Measurements from ENCODE around the gene FAM117B.
"Not testable (repeated sequence)": the region's sequence is repeated elsewhere in the genome, so short reads cannot be mapped to it uniquely, and the experiment has no call there.

Gene FAM117B

DNA sequence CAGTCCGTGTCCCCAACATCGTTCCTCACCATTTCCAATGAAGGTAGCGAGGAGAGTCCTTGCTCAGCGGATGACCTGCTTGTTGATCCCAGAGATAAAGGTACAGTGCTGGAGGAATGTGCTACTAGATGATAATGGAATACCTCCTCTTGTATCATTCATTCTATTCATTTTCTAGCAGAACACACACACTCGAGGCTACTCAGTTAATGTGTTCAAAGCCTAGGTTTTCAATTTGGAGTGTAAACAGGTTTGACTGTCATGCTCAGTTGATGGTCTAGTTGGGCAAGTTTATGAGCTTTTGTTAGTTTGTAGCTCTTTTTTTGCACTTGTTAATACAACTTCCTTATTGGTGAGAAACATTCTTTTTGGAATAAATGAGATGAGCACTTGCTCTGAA, 122.6 kb downstream of the FAM117B start:
- no peak for DNase-seq (ENCODE audit: low read depth in 2 of 2, low spot score in 1 of 2)

DNA sequence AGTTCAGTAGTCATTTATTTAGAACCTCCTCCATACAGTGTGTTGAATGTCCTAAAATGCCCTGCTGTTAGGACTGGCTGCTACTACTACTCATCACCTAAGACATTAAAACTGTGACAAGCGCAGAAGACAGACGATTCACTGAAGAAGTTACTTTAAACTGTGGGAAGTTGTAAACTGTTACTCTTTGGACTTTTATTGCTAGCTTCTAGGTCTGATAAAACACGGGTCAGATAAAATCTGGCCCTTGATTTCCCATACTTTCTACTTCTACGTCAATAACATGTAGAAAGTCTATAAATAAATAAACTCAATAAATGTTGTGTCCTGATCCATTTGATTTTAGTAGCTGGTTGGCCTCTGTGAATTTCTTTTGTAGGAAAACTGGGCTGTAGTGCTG, 123.4 kb downstream of the FAM117B start:
- no peak for DNase-seq (ENCODE audit: low read depth in 2 of 2, low spot score in 1 of 2)

DNA sequence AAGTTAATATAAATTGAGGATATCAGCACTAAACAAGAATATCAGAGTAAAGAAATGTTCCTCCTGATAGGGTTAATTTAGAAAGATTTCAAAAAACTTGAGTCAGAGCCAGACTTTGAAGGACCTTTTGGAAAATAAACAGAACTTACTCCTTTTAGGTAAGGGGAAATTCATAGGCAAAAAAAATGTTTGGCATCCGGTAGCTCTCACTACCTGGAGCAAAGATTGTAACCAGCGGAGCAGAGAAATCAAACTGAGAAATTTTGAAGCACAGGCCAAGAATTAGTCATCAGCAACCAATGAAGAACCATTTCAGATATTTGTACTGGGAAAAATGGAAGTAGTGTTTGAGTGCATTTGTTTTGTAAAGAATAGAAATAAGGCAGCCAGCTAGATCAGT, 123.8 kb downstream of the FAM117B start:
- DNase-seq (ENCODE audit: low read depth in 2 of 2, low spot score in 1 of 2), result no peak

DNA sequence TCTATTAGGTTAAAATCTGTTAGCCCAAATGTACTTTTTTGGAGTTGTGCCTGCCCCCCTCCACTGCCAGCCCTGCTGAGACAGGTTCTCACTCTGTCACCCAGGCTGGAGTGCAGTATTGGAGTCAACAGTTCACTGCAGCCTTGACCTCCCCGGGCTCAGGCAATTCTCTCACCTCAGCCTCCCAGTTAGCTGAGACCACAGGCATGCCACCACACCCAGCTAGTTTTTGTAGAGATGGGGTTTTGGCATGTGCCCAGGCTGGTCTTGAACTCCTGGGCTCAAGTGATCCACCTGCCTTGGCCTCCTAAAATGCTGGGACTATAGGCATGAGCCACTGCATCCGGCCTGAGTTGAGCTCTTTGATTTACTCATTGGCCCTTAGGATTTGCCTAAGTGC, 126.1 kb downstream of the FAM117B start:
- DNase-seq (ENCODE audit: low read depth in 2 of 2, low spot score in 1 of 2), result no peak

DNA sequence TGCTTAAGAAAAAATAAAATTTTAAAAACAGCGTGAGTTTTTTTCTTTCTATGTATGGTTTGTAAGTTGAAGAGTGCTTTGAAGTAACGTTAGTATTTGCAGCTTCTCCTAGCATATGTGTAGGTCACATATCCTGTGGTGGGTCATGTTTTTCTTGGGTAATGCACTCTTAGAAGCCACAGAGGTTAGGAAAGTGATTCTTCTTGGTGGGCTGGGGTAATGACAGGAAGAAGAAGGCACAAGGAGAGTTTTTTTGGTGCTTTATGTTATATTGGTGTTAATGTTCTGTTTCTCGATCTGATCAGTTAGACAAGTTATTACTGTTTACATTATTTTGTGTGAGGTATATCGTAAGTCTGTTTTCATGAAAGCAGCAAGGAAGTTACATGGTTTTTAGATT, 127.8 kb downstream of the FAM117B start:
- DNase-seq (ENCODE audit: low read depth in 2 of 2, low spot score in 1 of 2), result no peak

DNA sequence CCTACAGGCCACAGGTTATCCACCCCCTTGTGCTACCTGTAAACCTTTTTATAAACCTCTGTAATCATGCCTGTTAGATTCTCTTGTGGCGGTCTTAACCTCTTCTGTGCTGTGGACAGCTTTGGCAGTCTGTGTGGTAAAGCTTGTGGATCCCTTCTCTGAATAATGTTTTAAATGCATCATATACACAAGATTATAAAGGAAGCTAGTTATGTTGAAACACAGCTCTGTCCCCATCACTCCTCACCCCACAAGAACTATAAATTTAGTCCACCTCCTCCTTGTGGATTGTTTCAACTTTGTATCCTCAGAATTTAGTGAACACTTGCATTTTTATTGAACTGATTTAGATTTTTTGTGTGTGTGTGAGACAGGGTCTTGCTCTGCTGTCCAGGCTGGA, 129.1 kb downstream of the FAM117B start:
- DNase-seq (ENCODE audit: low read depth in 2 of 2, low spot score in 1 of 2), result no peak

DNA sequence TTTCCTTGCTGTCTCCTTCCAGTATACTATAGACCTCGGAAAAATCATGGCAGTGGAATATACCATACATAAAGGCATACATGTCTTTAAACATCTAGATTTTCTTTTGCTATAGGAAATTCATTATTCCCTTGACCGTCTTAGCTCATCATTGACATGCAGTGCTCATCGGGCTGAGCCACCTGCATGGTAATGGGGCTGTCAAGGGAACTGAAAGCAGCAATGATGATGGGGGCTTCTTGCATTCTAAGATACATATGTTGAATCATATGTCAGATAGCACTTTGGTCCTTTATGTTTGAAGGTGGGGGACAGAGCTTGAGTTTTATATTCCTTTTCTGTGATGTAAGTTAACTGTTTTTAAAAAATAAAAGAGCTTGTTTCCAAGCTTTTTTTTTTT, 130.2 kb downstream of the FAM117B start:
- no peak for DNase-seq (ENCODE audit: low read depth in 2 of 2, low spot score in 1 of 2)

DNA sequence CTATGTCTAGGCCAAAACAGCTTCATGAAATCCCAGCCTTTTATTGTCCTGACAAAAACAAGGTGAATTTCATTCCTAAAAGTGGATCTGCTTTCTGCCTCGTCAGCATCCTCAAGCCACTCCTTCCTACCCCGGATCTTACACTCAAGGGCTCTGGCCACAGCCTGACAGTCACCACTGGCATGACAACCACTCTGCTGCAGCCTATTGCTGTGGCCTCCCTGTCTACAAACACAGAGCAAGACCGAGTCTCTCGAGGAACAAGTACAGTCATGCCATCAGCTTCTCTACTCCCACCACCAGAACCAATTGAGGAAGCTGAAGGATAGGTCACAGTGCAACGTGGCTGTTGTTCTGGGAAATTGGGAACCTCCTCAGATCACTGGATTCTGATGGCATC, 130.7 kb downstream of the FAM117B start:
- no peak for DNase-seq (ENCODE audit: low read depth in 2 of 2, low spot score in 1 of 2)

DNA sequence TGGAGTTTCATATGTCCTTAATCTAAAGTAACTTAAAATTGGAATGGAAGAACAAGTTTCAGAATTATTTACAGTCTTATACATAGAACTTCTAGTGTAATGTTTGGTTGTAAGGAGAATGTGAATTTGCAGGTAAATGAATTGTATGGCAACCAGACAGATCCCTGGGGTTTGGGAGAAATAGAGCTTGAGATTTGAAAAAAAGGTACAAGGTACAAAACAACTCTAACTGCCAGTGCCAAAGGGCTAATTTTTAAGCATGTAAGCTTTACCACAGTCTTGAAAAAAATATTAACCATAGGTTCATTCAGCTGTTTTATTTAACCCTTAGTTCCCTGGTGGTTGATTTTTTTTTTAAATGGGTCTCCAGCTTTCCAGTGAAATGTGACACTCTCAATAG, 133.5 kb downstream of the FAM117B start:
- DNase-seq (ENCODE audit: low read depth in 2 of 2, low spot score in 1 of 2), result no peak

DNA sequence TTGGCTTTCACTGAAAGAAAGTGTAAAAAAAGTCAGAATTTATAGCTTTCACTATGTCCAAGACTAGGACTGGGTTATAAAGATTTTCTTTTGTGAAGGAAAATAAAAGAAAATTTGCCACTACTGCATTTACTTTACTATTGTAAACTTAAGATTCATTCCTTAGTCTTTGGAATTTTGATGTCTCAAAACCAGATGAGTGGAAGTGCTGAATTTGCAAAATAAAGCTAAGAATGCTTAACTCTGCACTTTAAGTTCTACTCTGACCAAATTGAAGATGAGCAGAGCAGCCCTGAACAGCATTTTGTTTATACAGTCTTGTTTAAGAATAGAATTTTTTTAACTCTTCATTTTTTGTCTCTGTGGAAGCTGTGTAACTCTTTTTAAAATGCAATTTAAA, 134.4 kb downstream of the FAM117B start:
- no peak for DNase-seq (ENCODE audit: low read depth in 2 of 2, low spot score in 1 of 2)

DNA sequence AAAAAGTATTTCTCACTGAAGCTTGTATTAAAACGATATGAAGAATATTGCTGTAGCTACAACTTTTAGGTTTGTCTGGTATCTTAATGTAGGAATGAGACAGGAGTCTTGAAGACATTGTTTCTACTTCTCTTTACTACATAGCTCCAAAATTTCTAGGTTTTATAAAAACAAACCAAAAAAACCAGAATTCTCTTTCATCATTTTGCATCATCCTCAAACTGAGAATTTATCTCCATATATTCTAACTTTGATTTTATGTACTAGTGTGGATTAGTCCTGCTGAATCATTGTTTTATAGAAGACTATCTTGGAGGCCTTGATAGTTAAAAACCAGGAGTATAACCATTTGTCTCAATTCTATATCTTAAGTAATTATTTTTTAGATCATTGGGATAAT, 136.6 kb downstream of the FAM117B start:
- DNase-seq (ENCODE audit: low read depth in 2 of 2, low spot score in 1 of 2), result no peak

DNA sequence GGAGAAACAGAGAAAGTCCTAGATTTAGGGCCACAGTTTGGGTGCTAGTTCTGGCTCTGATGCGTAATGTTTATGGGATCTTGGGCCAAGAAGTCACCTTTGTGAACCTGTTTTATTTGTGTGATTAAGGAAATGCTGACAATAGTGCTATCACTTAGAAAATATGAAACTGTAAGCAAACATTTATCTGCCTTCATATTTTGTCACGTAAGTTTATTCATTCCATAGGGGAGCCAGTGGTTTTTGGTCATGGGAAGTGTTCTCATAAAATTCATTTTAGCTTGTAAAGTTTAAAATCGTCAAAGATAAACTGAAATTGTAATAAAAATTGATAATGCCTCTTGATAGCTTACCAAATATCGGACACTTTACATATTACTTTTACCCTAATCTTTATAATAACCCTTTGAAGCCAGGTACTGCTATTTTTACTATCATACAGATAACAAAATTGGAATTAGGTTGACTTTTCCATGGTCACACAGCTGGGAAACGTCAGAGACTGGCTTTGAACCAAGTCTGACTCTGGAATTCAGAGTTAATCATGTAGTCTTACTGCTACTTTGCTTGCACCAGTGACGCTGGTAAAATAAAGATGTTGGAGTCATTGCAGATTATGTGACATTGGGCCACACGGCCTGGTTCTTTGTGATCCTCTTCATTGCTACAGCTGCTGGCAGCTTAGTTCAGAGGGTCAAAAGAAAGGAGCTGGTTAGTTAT, 137.1 kb downstream of the FAM117B start:
- no peak for DNase-seq (ENCODE audit: low read depth in 2 of 2, low spot score in 1 of 2)

DNA sequence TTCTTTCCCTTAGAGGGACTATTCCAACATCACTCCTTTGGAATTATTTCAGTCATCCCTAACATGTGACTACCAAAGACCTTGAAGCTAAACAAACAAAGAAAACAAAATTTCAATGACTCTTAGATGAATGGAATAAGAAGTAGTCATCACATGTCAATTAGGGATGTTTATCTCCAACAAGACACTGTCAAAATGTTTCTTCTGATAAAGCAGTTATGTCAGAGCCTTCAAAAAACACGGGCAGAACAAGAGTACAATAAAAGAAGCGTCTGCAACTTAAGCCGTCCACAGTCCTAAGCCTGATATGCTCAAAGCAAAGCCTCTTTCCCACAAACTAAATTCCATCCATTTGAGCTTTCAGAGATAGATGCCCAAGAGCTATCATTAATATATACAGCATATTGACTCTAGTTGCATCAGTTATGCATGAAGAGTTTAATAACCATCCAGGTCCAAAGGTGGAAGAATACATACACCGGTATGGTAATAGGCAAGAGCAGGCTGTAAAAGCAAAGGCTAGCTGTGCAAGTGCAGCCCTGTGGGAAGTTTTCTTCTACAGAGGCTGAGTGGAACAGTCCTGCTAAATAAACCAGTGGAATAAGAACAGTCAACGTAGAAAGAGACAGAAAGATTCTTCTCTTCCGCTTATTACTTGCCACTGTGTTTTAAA, 138.7 kb downstream of the FAM117B start:
- no peak for DNase-seq (ENCODE audit: low read depth in 2 of 2, low spot score in 1 of 2)

DNA sequence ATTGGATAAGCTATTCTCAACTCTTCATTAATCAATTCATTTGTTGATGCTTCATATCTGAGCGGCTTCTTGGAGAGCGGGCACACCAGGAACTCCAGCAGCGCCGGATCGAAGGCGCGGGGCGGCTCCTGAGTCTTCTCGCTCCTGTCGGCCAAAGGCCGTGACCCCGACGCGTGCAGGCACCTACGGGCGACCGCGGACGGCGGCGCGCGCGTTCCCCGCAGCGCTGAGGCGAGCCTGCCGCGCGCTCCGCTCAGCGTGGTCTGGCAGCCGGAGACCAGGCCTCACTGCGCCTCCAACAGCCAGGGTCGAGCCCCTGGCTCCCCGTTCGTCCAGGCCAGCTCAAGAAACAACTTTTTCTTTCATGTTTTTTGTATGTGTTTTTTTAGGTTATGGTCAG, 139.3 kb downstream of the FAM117B start:
- DNase-seq (ENCODE audit: low read depth in 2 of 2, low spot score in 1 of 2), result no peak

DNA sequence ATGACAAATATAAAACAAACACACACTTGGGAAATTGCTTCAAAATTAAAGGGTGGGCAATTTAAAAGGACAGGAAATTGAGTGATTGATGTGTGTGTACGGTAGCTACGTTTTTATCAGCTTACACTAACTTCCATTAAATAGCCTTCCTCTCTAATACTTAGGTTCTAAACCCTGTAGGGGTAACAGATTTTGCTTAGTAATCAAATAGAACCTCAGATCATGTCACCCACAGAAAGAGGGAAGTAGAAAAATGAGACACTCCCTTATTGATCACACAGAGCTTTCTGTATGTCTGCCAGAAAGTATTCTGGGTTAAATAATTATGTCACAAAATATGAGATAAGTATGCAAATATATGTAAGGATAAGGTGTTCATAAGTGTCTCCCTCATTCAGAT, 143.4 kb downstream of the FAM117B start:
- no peak for DNase-seq (ENCODE audit: low read depth in 2 of 2, low spot score in 1 of 2)

DNA sequence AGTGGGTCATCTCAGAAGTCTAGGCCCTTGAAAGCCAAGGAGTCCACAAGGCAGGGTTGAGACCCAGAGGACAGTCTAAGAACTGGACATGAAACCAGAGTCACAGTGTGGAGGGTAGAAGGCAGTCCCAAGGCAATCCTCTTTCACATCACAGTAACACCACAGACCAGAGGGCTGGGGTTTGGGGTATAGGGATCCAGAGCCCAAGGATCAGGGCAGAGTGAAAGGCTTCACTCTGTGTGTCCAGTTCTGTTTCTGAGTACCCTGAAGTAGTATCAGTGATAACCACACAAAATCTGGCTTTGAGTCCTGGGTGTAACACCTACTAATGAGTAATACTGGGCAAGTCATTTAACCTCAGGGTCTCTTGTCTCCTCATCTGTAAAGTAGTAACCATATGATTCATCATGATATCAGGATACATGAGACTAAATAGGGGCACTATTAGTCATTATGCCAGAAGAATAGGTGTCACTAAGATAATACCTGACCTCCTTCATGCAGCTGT, 145.8 kb downstream of the FAM117B start:
- no peak for DNase-seq (ENCODE audit: low read depth in 2 of 2, low spot score in 1 of 2)

DNA sequence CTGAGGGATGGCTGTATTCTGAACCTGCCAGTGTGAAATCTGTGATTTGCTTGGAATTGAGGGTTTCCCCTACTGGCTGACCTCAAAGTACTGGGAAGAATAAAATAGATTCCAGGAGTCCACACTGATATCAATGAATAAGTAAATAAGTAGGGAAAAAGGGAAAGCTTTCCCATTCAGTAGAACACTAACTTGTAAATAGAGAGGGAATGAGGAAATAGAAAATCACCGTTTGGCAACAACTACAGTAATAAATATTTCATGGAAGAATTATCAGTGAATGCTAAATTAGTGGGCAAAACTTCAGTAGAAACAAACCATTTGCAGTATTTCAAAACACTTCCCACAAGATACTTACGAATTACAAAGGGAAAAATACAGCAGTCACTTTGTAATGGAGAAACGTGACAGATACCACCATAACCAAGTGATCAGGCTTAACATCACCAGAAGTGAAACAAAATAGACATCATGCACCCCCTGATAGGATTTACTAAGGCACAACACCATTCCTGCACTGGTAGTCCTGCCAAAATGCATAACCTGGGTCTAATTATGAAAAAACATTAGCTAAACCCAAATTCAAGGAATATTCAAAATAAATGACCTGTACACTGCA, 148.3 kb downstream of the FAM117B start:
- no peak for DNase-seq (ENCODE audit: low read depth in 2 of 2, low spot score in 1 of 2)

DNA sequence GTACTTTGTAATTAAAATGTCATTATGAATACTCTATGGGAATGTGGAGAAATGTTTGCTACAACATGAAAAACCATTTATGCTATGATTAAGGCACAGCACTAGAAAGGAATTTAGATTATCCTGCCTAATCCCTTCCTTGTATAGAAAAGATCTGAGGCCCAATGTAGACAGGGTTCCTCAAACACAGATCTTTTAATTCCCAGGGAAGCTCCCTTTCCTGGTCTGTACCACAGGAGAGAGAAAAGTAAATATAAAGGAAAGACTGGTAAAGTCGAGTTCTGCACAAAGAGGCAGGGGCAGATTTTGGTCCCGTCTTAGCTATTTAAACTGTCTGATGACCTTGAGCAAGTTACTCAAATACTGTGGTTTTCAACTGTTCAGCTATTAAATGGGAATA, 152.1 kb downstream of the FAM117B start:
- DNase-seq (ENCODE audit: low read depth in 2 of 2, low spot score in 1 of 2), result no peak

DNA sequence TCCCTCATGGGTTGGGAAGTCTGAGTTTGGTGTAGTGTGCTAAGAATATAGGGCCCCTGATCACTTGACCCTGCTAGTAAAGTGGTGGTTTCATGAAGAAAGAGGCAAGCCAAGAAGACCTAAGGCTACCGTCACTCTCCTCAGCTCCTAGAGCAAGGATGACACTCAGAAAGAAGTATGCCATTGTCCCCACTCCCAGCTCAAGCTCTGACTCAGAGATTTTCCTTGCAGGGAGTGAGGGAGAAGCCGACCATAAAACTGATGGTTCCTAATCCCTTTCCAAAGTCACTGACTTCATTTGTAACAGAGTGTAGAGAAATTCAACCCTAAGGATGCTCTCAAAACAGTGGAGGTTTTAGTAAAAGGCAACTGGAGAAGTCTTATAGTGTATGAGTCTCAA, 155.9 kb downstream of the FAM117B start:
- no peak for DNase-seq (ENCODE audit: low read depth in 2 of 2, low spot score in 1 of 2)

DNA sequence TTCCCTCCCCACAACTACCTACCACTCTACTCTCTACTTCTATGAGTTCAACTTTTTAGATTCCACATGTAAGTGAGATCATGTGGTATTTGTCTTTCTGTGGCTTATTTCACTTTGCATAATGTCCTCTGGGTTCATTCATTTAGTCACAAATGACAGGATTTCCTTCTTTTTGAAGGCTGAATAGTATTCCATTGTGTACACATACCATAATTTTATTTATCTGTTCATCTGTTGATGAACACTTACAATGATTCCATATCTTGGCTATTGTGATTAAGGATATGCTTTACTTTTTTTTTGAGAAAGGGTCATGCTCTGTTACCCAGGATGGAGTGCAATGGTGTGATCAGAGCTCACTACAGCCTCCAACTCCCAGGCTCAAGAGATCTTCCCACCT, 163.2 kb downstream of the FAM117B start:
- DNase-seq (ENCODE audit: low read depth in 2 of 2, low spot score in 1 of 2), result no peak

DNA sequence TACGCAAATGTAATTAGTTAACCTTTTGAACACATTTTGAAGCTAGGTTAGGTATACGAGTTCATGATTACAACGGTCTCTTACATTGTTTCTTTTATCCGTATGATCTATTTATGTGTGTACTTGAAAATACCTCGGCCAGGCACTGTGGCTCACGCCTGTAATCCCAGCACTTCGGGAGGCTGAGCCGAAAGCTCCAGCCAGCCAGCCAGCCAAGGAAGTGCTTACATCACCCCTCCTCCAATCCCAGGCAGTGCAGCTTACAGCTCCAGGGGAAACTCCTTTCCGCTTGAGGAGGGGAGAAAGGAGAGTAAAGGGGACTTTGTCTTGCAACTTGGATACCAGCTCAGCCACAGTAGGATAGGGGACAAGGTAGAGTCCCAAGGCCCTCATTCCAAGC, 171.1 kb downstream of the FAM117B start:
- DNase-seq (ENCODE audit: low read depth in 2 of 2, low spot score in 1 of 2), result not testable (repeated sequence)

DNA sequence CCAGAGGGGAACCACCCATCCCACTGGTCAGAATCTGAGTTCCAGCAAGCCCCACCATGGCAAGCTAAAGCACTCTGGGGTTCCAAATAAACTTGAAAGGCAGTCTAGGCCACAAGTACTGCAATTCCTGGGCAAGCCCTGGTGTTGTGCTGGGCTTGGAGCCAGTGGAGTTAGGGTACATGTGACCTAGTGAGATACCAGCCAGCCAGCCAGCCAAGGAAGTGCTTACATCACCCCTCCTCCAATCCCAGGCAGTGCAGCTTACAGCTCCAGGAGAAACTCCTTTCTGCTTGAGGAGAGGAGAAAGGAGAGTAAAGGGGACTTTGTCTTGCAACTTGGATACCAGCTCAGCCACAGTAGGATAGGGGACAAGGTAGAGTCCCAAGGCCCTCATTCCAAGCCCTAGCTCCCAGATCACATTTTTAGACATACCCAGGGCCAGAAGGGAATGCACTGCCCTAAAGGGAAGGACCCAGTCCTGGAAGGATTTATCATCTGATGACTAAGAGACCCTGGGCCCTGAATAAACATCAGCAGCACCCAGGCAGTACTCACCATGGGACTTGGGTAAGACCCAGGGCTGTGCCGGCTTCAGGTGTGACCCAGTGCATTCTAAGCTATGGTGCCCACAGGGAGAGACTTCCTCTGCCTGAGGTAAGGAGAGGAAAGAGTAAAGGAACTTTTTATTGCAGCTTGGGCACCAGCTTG, 172.8 kb downstream of the FAM117B start:
- DNase-seq (ENCODE audit: low read depth in 2 of 2, low spot score in 1 of 2), result not testable (repeated sequence)

All from stimulated activated CD8-positive, alpha-beta memory T cell treated with anti-CD3 and anti-CD28 coated beads, Interleukin-4, amount 100 ng/mL, for 1 hour (primary cell).